ENCODE measurements around the gene PKIB. TPM values are rescaled to one million over a fixed set of nuclear protein-coding genes. Genes with fewer than 3 reads are reported as not detected.

PKIB gene
- polyA plus RNA-seq, 1 donor (not counting 4 experiments of a cell fraction or from before 2014, with no cell fraction given) = 8.7 TPM

GRCh38 chr6:122571888-122572287 is 38.3 kb upstream of the PKIB start:
- H3K36me3 ChIP-seq (ENCODE audit: control insufficient read depth in 2 of 2, extremely low read depth in 1 of 2, insufficient read depth in 2 of 2, low read length in 2 of 2) = no peaks in the 10 kb centered on the region
- no peak overlapping the region for H3K27ac ChIP-seq (ENCODE audit: control insufficient read depth, insufficient read depth, low read length)
- H2AFZ ChIP-seq (ENCODE audit: control insufficient read depth, low read length) = no peak overlapping the region
- no peaks in the 10 kb centered on the region for H3K27me3 ChIP-seq (ENCODE audit: control insufficient read depth, extremely low read depth, insufficient read depth, low read length)
- TF ChIP-seq, protein P1, sequence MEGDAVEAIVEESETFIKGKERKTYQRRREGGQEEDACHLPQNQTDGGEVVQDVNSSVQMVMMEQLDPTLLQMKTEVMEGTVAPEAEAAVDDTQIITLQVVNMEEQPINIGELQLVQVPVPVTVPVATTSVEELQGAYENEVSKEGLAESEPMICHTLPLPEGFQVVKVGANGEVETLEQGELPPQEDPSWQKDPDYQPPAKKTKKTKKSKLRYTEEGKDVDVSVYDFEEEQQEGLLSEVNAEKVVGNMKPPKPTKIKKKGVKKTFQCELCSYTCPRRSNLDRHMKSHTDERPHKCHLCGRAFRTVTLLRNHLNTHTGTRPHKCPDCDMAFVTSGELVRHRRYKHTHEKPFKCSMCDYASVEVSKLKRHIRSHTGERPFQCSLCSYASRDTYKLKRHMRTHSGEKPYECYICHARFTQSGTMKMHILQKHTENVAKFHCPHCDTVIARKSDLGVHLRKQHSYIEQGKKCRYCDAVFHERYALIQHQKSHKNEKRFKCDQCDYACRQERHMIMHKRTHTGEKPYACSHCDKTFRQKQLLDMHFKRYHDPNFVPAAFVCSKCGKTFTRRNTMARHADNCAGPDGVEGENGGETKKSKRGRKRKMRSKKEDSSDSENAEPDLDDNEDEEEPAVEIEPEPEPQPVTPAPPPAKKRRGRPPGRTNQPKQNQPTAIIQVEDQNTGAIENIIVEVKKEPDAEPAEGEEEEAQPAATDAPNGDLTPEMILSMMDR (optimal IDR thresholded peaks at IDR 0.05 in 1 of 3, IDR thresholded peaks at IDR 0.05 in 1 of 3, conservative IDR thresholded peaks at IDR 0.05 in 1 of 3; ENCODE audit: extremely low read depth in 1 of 3, insufficient read depth in 2 of 3, low read length in 3 of 3) = no peak
- no peak for TF ChIP-seq EZH2 (IDR thresholded peaks at IDR 0.05; ENCODE audit: low read length)
- H3K9me1 ChIP-seq (ENCODE audit: control insufficient read depth, extremely low read depth, insufficient read depth, low read length) = no peaks in the 10 kb centered on the region
- FAIRE-seq (no peak), DNase-seq (ENCODE audit: low read depth, low spot score) (no peak)
- no peaks in the 10 kb centered on the region for H4K20me1 ChIP-seq (ENCODE audit: control insufficient read depth, extremely low read depth, insufficient read depth, low read length)
- H3K4me3 ChIP-seq (ENCODE audit: control insufficient read depth in 2 of 3, extremely low read depth in 1 of 3, insufficient read depth in 2 of 3, low read depth in 1 of 3, low read length in 3 of 3) = no peak overlapping the region
- H3K4me2 ChIP-seq (ENCODE audit: control insufficient read depth, extremely low read depth, insufficient read depth, low read depth, low read length) = no peak overlapping the region
- no peaks in the 10 kb centered on the region for H3K9me3 ChIP-seq (ENCODE audit: control insufficient read depth, low read depth, low read length)
- no peak overlapping the region for H3K9ac ChIP-seq (ENCODE audit: control insufficient read depth, extremely low read depth, insufficient read depth, low read length)
- H3K79me2 ChIP-seq (ENCODE audit: control insufficient read depth, insufficient read depth, low read length) = no peaks in the 10 kb centered on the region
- dilution Hi-C loops (cut with MboI; ENCODE audit: extremely low pct_ligation_motif_present, low sequenced_read_pairs) = no loop called here
- H3K4me1 ChIP-seq (ENCODE audit: control insufficient read depth, extremely low read depth, insufficient read depth, low read length) = no peaks in the 10 kb centered on the region

- FAIRE-seq (no peak), DNase-seq (ENCODE audit: low read depth, low spot score) (no peak)
- no peaks in the 10 kb centered on the region for H3K9me3 ChIP-seq (ENCODE audit: control insufficient read depth, low read depth, low read length)
- H3K27ac ChIP-seq (ENCODE audit: control insufficient read depth, insufficient read depth, low read length) = no peak overlapping the region
- H3K4me1 ChIP-seq (ENCODE audit: control insufficient read depth, extremely low read depth, insufficient read depth, low read length) = no peaks in the 10 kb centered on the region
- H3K79me2 ChIP-seq (ENCODE audit: control insufficient read depth, insufficient read depth, low read length) = no peaks in the 10 kb centered on the region
- no peaks in the 10 kb centered on the region for H3K9me1 ChIP-seq (ENCODE audit: control insufficient read depth, extremely low read depth, insufficient read depth, low read length)
- H3K4me2 ChIP-seq (ENCODE audit: control insufficient read depth, extremely low read depth, insufficient read depth, low read depth, low read length) = no peak overlapping the region
- TF ChIP-seq, protein P1 (optimal IDR thresholded peaks at IDR 0.05 in 1 of 3, IDR thresholded peaks at IDR 0.05 in 1 of 3, conservative IDR thresholded peaks at IDR 0.05 in 1 of 3; ENCODE audit: extremely low read depth in 1 of 3, insufficient read depth in 2 of 3, low read length in 3 of 3) = no peak
- no peaks in the 10 kb centered on the region for H4K20me1 ChIP-seq (ENCODE audit: control insufficient read depth, extremely low read depth, insufficient read depth, low read length)
- dilution Hi-C loops (cut with MboI; ENCODE audit: extremely low pct_ligation_motif_present, low sequenced_read_pairs) = no loop called here
- no peaks in the 10 kb centered on the region for H3K27me3 ChIP-seq (ENCODE audit: control insufficient read depth, extremely low read depth, insufficient read depth, low read length)
- H3K4me3 ChIP-seq (ENCODE audit: control insufficient read depth in 2 of 3, extremely low read depth in 1 of 3, insufficient read depth in 2 of 3, low read depth in 1 of 3, low read length in 3 of 3) = no peak overlapping the region
- no peak overlapping the region for H2AFZ ChIP-seq (ENCODE audit: control insufficient read depth, low read length)
- H3K9ac ChIP-seq (ENCODE audit: control insufficient read depth, extremely low read depth, insufficient read depth, low read length) = no peak overlapping the region
- no peaks in the 10 kb centered on the region for H3K36me3 ChIP-seq (ENCODE audit: control insufficient read depth in 2 of 2, extremely low read depth in 1 of 2, insufficient read depth in 2 of 2, low read length in 2 of 2)
These were observed 33.3 kb upstream of the PKIB start for GRCh38 chr6:122576888-122577287.
